Measurements from ENCODE around the gene XPO6.

The XPO6 gene

GRCh38 chr16:28096983-28097899, 114.5 kb downstream of the XPO6 start:
- TF ChIP-seq, protein P1, sequence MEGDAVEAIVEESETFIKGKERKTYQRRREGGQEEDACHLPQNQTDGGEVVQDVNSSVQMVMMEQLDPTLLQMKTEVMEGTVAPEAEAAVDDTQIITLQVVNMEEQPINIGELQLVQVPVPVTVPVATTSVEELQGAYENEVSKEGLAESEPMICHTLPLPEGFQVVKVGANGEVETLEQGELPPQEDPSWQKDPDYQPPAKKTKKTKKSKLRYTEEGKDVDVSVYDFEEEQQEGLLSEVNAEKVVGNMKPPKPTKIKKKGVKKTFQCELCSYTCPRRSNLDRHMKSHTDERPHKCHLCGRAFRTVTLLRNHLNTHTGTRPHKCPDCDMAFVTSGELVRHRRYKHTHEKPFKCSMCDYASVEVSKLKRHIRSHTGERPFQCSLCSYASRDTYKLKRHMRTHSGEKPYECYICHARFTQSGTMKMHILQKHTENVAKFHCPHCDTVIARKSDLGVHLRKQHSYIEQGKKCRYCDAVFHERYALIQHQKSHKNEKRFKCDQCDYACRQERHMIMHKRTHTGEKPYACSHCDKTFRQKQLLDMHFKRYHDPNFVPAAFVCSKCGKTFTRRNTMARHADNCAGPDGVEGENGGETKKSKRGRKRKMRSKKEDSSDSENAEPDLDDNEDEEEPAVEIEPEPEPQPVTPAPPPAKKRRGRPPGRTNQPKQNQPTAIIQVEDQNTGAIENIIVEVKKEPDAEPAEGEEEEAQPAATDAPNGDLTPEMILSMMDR (IDR thresholded peaks at IDR 0.05; ENCODE audit: low read depth, low read length), result no peak
- TF ChIP-seq POLR2A (IDR thresholded peaks at IDR 0.05; ENCODE audit: extremely low read depth, insufficient read length), result no peak
- TF ChIP-seq MAX (IDR thresholded peaks at IDR 0.05; ENCODE audit: low read depth, low read length), result no peak
- no peak for TF ChIP-seq MYC (IDR thresholded peaks at IDR 0.05; ENCODE audit: low read depth, low read length)
- H3K4me3 ChIP-seq (ENCODE audit: low read depth, low read length), result no peak overlapping the region
- DNase-seq (ENCODE audit: low read depth), result no peak

DNA sequence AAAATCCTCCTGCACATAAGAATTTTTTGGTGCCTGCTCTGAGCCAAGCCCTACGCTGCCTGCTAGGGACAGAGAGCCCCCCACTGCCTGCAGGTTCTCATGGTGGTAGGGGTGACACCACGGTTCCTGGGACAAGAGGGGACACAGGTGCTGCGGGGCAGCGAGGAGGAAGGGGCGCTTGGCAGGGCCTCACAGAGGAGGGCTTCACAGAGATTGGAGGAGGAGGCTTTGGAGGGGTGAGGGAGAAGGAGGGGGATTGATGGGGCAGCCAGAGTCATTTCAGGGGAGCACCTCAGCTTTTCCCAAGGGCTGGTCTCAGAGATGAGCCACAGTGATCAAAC, 118.4 kb downstream of the XPO6 start:
- no peak for TF ChIP-seq MAX (IDR thresholded peaks at IDR 0.05; ENCODE audit: low read depth, low read length)
- TF ChIP-seq, protein P1 (IDR thresholded peaks at IDR 0.05; ENCODE audit: low read depth, low read length), result no peak
- TF ChIP-seq POLR2A (IDR thresholded peaks at IDR 0.05; ENCODE audit: extremely low read depth, insufficient read length), result no peak
- TF ChIP-seq MYC (IDR thresholded peaks at IDR 0.05; ENCODE audit: low read depth, low read length), result no peak
- H3K4me3 ChIP-seq (ENCODE audit: low read depth, low read length), result no peak overlapping the region
- DNase-seq (ENCODE audit: low read depth), result no peak

DNA sequence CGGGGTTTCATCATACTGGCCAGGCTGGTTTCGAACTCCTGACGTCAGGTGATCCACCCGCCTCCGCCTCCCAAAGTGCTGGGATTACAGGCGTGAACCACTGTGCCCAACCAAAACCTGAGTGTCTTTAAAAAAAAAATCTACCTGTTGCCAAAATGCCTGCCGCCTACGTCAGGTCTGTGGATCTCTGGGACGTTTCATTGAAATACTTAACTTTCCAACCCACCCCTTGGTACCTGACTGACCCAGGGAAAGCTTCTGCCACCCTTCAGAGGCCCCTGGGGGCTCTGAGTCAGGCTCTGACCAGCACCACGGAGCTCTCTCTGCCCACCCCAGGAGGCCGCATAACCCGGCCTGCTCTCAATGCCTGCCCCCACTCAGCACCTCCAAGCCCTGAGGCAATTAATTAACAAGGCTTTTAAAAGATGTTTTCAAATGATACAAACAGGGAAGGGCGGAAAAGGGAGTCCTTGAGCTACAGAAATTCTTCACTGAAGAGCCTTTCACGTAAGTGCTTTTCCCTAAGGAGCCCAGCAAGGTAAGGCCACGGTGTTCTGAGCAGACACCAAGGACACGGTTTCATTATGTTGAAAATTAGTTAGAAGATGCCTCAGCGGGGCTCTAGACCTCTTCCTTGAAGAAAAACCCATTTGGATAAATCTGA, 118.9 kb downstream of the XPO6 start:
- DNase-seq (ENCODE audit: low read depth), result no peak
- no peak overlapping the region for H3K4me3 ChIP-seq (ENCODE audit: low read depth, low read length)
- no peak for TF ChIP-seq MYC (IDR thresholded peaks at IDR 0.05; ENCODE audit: low read depth, low read length)
- TF ChIP-seq, protein P1 (IDR thresholded peaks at IDR 0.05; ENCODE audit: low read depth, low read length), result no peak
- no peak for TF ChIP-seq POLR2A (IDR thresholded peaks at IDR 0.05; ENCODE audit: extremely low read depth, insufficient read length)
- no peak for TF ChIP-seq MAX (IDR thresholded peaks at IDR 0.05; ENCODE audit: low read depth, low read length)

- H3K4me3 ChIP-seq (ENCODE audit: low read depth, low read length), result no peak overlapping the region
- DNase-seq (ENCODE audit: low read depth), result no peak
- no peak for TF ChIP-seq POLR2A (IDR thresholded peaks at IDR 0.05; ENCODE audit: extremely low read depth, insufficient read length)
- no peak for TF ChIP-seq MYC (IDR thresholded peaks at IDR 0.05; ENCODE audit: low read depth, low read length)
- TF ChIP-seq, protein P1 (IDR thresholded peaks at IDR 0.05; ENCODE audit: low read depth, low read length), result no peak
- TF ChIP-seq MAX (IDR thresholded peaks at IDR 0.05; ENCODE audit: low read depth, low read length), result no peak
These were observed 120.1 kb downstream of the XPO6 start for GRCh38 chr16:28091656-28092055.

GRCh38 chr16:28090646-28091377, 121.0 kb downstream of the XPO6 start:
- no peak overlapping the region for H3K4me3 ChIP-seq (ENCODE audit: low read depth, low read length)
- TF ChIP-seq, protein P1 (IDR thresholded peaks at IDR 0.05; ENCODE audit: low read depth, low read length), result no peak
- no peak for TF ChIP-seq MAX (IDR thresholded peaks at IDR 0.05; ENCODE audit: low read depth, low read length)
- no peak for TF ChIP-seq POLR2A (IDR thresholded peaks at IDR 0.05; ENCODE audit: extremely low read depth, insufficient read length)
- TF ChIP-seq MYC (IDR thresholded peaks at IDR 0.05; ENCODE audit: low read depth, low read length), result no peak
- no peak for DNase-seq (ENCODE audit: low read depth)
